T47D (cell line): Measurements from ENCODE around the gene SNX22.

Experiments
- DNase-seq, 2 experiments: peaks; one replicate each; pipeline versions ENCODE4 v3.0.0 to v3.0.0-alpha.2; 2011 to 2012; ENCODE audit warnings: low read depth in 1 of 2, low spot score in 1 of 2
- JUND ChIP-seq: IDR thresholded peaks from 2 replicates; pipeline ENCODE4 v1.6.1; 2012; ENCODE audit warnings: low read depth
- in situ Hi-C: cut with HindIII; loops from 2 replicates; pipeline ENCODE4 v1.10.0; 2016; ENCODE audit warnings: low sequenced_read_pairs, low pct_unique_long_range_greater_than_20kb

Gene SNX22

GRCh38 chr15:64122444-64122843 lies 29.1 kb upstream of the SNX22 start:
- in situ Hi-C loops = no loop called here
- no peak for DNase-seq
- no peak for TF ChIP-seq JUND

DNA sequence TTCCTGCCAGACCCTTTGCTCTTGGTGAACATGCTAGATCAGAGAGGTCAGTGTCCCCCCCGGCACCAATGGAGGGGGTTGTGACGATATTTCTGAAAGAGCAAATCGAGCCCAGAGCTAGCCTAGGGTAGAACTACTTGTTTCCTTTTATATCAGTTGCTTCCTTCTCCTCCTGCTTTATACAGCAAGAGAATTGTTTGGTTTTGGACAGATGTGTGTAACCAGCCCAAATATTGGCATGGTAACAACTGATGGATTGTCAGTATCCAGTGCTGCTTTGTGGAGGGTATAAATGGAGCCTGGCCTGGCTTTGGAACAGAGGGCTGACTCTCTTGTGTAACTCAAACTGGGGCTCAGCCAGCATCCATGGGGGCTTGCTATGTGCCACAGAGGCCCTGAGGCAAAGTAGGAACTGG lies 28.6 kb upstream of the SNX22 start:
- in situ Hi-C loops = no loop called here
- TF ChIP-seq JUND = no peak
- DNase-seq = no peak

DNA sequence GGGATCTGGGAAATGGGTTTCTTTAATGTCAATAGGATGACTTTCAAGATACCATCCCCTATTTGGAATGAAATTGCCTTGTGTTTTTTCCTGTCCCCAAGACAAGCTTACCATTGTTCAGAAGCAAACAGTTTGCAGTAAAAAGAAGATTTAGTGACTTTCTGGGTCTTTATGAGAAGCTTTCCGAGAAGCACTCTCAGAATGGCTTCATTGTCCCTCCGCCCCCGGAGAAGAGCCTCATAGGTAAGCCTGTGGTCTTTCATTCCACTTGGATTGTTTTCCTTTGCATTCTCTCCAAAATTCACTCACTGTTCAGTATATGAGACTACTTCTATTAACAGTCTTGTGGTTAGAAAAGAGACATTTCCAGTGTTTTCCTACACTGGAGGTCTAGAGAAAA lies 25.6 kb upstream of the SNX22 start:
- in situ Hi-C loops = no loop called here
- DNase-seq = no peak
- no peak for TF ChIP-seq JUND

DNA sequence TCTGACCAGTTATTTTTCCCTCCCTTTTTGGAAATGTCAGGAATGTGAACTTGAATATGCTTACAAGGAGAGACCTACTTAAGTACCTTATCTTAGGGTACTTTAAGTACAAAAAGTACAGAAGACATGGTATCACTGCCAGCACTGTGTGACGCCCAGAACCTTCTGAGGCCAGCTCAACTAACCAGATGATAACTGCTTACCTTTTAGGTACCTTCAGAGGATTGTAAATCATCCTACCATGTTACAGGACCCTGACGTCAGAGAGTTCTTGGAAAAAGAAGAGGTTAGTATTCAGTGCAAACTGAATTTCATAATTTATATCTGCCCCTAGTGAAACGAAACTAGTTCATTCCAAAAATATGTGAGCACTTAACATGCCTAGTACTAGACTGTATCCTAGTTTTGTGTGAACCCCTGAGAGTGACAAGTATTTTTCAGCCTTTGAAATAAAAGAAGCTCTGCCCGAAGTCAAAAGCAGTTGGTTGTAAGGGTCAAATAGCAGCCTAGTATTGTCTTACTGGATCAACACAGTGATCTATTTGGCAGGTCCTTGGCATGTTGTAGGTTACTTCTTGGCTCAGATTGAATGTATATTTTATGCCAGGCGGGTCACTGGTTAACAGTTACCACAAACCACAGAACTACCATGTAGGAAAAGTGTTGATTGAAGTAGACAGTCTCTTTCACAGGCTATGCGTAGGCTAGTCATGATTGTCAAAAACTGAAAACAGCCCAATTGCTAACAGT lies 23.8 kb upstream of the SNX22 start:
- no peak for DNase-seq
- in situ Hi-C loops = no loop called here
- no peak for TF ChIP-seq JUND

DNA sequence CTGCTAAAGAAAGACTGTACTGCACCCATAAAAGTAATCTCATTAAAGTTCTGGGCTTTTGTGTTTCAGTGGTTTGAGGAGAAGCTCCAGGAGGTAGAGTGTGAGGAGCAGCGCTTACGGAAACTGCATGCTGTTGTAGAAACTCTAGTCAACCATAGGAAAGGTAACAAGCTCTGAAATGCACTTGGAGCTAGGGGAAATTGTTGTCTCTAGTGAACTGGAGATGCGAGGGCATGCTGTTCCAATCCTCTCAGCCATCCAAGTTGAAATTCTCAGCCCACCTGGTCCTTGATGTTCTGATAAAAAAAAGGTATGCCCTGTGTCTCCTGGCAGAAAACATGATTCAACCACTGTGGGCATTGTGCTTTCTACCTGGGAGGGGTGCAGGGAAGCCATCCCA lies 21.4 kb upstream of the SNX22 start:
- in situ Hi-C loops = no loop called here
- DNase-seq = no peak
- no peak for TF ChIP-seq JUND

DNA sequence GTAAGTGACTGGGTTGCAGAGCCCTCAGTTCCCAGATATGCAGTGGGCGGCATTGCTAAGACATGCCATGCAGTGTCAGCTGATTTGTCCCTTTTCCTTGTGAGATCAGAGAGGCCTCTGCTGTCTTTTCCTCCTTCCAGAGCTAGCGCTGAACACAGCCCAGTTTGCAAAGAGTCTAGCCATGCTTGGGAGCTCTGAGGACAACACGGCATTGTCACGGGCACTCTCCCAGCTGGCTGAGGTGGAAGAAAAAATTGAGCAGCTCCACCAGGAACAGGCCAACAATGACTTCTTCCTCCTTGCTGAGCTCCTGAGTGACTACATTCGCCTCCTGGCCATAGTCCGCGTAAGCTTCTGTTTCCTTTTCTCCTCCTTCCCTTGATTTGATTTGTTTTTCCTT lies 20.0 kb upstream of the SNX22 start:
- no peak for TF ChIP-seq JUND
- in situ Hi-C loops = no loop called here

GRCh38 chr15:64132217-64132616 lies 19.3 kb upstream of the SNX22 start:
- DNase-seq = peak in 1 of 2 experiments; percentile 40
- no peak for TF ChIP-seq JUND

More for the DNA sequence above, 20.0 kb upstream of the SNX22 start:
- no peak for DNase-seq

GRCh38 chr15:64133623-64134344 lies 17.7 kb upstream of the SNX22 start:
- no peak for DNase-seq
- in situ Hi-C loops = no loop called here
- no peak for TF ChIP-seq JUND

More at GRCh38 chr15:64132217-64132616, 19.3 kb upstream of the SNX22 start:
- in situ Hi-C loops = no loop called here

DNA sequence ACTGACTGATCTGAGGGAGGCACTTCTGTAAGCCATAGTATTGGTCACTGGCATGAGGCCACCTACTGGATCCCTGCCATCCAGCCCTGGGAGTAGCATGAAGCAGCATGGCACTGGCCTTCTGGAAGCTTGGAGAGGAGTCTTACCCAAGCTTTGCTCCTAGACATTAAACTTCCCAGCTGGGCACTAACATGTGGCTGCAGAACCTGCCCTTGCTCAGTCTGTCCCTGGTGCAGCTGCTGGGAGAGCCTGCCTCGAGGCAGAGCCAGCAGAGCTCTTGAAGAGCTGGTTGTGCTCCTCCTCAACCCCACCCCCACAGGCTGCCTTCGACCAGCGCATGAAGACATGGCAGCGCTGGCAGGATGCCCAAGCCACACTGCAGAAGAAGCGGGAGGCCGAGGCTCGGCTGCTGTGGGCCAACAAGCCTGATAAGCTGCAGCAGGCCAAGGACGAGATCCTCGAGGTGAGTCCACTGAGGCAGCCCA lies 17.1 kb upstream of the SNX22 start:
- in situ Hi-C loops = no loop called here
- no peak for TF ChIP-seq JUND

GRCh38 chr15:64136347-64136746 lies 15.2 kb upstream of the SNX22 start:
- no peak for DNase-seq
- TF ChIP-seq JUND = no peak
- in situ Hi-C loops = no loop called here

More for the DNA sequence above, 17.1 kb upstream of the SNX22 start:
- peak in 1 of 2 experiments; percentile 34 for DNase-seq

- TF ChIP-seq JUND = no peak
- no peak for DNase-seq
- in situ Hi-C loops = no loop called here
Observed at GRCh38 chr15:64137226-64137833, 14.2 kb upstream of the SNX22 start.

GRCh38 chr15:64138331-64138941 lies 13.1 kb upstream of the SNX22 start:
- TF ChIP-seq JUND = no peak
- DNase-seq = no peak
- in situ Hi-C loops = no loop called here
